HEK293 (cell line): ENCODE data around the gene VAT1.

ENCODE experiments used
- BCL11A ChIP-seq: fragments of 450-650 bp; formaldehyde crosslinking; IDR thresholded peaks from 2 replicates; pipeline ENCODE4 v1.5.1; 2016; ENCODE audit warnings: low read depth, missing biosample characterization, missing genetic modification characterization
- GLI2 ChIP-seq: fragments of 450-650 bp; formaldehyde crosslinking; IDR thresholded peaks from 2 replicates; pipeline ENCODE4; 2017; ENCODE audit warnings: missing biosample characterization, missing genetic modification characterization, low read depth, borderline replicate concordance
- KLF10 ChIP-seq: fragments of 450-650 bp; IDR thresholded peaks from 2 replicates; pipeline ENCODE4 v1.5.1; 2018; ENCODE audit warnings: missing biosample characterization, mild to moderate bottlenecking, missing genetic modification characterization
- KLF8 ChIP-seq: fragments of 450-650 bp; formaldehyde crosslinking; IDR thresholded peaks from 2 replicates; pipeline ENCODE4 v1.5.1; 2016; ENCODE audit warnings: missing biosample characterization, missing genetic modification characterization
- YY2 ChIP-seq: fragments of 450-650 bp; formaldehyde crosslinking; IDR thresholded peaks from 2 replicates; pipeline ENCODE4 v1.5.1; 2016; ENCODE audit warnings: missing biosample characterization, missing genetic modification characterization
- ZBTB7A ChIP-seq: fragments of 450-650 bp; formaldehyde crosslinking; IDR thresholded peaks from 2 replicates; pipeline ENCODE4 v1.5.1; 2016; ENCODE audit warnings: low read depth, missing biosample characterization, missing genetic modification characterization
- ZBTB8A ChIP-seq: fragments of 450-650 bp; formaldehyde crosslinking; IDR thresholded peaks from 2 replicates; pipeline ENCODE4 v1.5.1; 2016; ENCODE audit warnings: missing biosample characterization, missing genetic modification characterization
- ZEB2 ChIP-seq: fragments of 450-650 bp; formaldehyde crosslinking; IDR thresholded peaks from 2 replicates; pipeline ENCODE4 v1.5.1; 2016; ENCODE audit warnings: missing biosample characterization, missing genetic modification characterization
- ZNF112 ChIP-seq: fragments of 450-650 bp; formaldehyde crosslinking; IDR thresholded peaks from 2 replicates; pipeline ENCODE4 v1.5.0; 2017; ENCODE audit warnings: missing biosample characterization, missing genetic modification characterization
- ZNF138 ChIP-seq: fragments of 450-650 bp; formaldehyde crosslinking; IDR thresholded peaks from 2 replicates; pipeline ENCODE4 v1.5.1; 2016; ENCODE audit warnings: missing biosample characterization, missing genetic modification characterization, borderline replicate concordance
- ZNF175 ChIP-seq: fragments of 450-650 bp; formaldehyde crosslinking; IDR thresholded peaks from 2 replicates; pipeline ENCODE4 v1.5.1; 2016; ENCODE audit warnings: missing biosample characterization, missing genetic modification characterization
- ZNF211 ChIP-seq: fragments of 450-650 bp; formaldehyde crosslinking; IDR thresholded peaks from 2 replicates; pipeline ENCODE4 v1.5.1; 2016; ENCODE audit warnings: low read depth, missing biosample characterization, missing genetic modification characterization
- ZNF214 ChIP-seq: fragments of 450-650 bp; formaldehyde crosslinking; IDR thresholded peaks from 2 replicates; pipeline ENCODE4 v1.5.1; 2017; ENCODE audit warnings: missing biosample characterization, mild to moderate bottlenecking, missing genetic modification characterization, borderline replicate concordance
- ZNF26 ChIP-seq: fragments of 450-650 bp; formaldehyde crosslinking; IDR thresholded peaks from 2 replicates; pipeline ENCODE4 v1.5.1; 2016; ENCODE audit warnings: missing biosample characterization, missing genetic modification characterization
- ZNF350 ChIP-seq: fragments of 450-650 bp; formaldehyde crosslinking; IDR thresholded peaks from 2 replicates; pipeline ENCODE4 v1.5.0; 2017; ENCODE audit warnings: missing biosample characterization, mild to moderate bottlenecking, missing genetic modification characterization
- ZNF473 ChIP-seq: fragments of 450-650 bp; formaldehyde crosslinking; IDR thresholded peaks from 2 replicates; pipeline ENCODE4 v1.5.1; 2017; ENCODE audit warnings: missing biosample characterization, missing genetic modification characterization
- ZNF529 ChIP-seq: fragments of 450-650 bp; formaldehyde crosslinking; IDR thresholded peaks from 2 replicates; pipeline ENCODE4 v1.5.1; 2017; ENCODE audit warnings: missing genetic modification characterization, missing biosample characterization; ENCODE audit not compliant: insufficient replicate concordance
- ZNF544 ChIP-seq: fragments of 450-650 bp; formaldehyde crosslinking; IDR thresholded peaks from 2 replicates; pipeline ENCODE4 v1.5.0; 2017; ENCODE audit warnings: missing biosample characterization, missing genetic modification characterization
- ZNF600 ChIP-seq: fragments of 450-650 bp; formaldehyde crosslinking; IDR thresholded peaks from 2 replicates; pipeline ENCODE4 v1.5.1; 2016; ENCODE audit warnings: missing biosample characterization, missing genetic modification characterization
- ZNF623 ChIP-seq: fragments of 450-650 bp; formaldehyde crosslinking; IDR thresholded peaks from 2 replicates; pipeline ENCODE4 v1.5.1; 2016; ENCODE audit warnings: missing biosample characterization, missing genetic modification characterization
- ZNF624 ChIP-seq: fragments of 450-650 bp; formaldehyde crosslinking; IDR thresholded peaks from 2 replicates; pipeline ENCODE4 v1.5.1; 2017; ENCODE audit warnings: missing biosample characterization, missing genetic modification characterization
- ZNF645 ChIP-seq: fragments of 450-650 bp; formaldehyde crosslinking; IDR thresholded peaks from 2 replicates; pipeline ENCODE4; 2016; ENCODE audit warnings: missing biosample characterization, missing genetic modification characterization
- ZNF76 ChIP-seq: fragments of 450-650 bp; formaldehyde crosslinking; IDR thresholded peaks from 2 replicates; pipeline ENCODE4; 2016; ENCODE audit warnings: low read depth, missing biosample characterization, missing genetic modification characterization, borderline replicate concordance
- ZNF785 ChIP-seq: fragments of 450-650 bp; formaldehyde crosslinking; IDR thresholded peaks from 2 replicates; pipeline ENCODE4 v1.5.1; 2016; ENCODE audit warnings: missing biosample characterization, missing genetic modification characterization
- ZNF843 ChIP-seq: fragments of 450-650 bp; formaldehyde crosslinking; IDR thresholded peaks from 2 replicates; pipeline ENCODE4 v1.5.1; 2016; ENCODE audit warnings: missing biosample characterization, missing genetic modification characterization
- TF ChIP-seq, protein P1 (sequence below): fragments of 450-650 bp; formaldehyde crosslinking; IDR thresholded peaks from 2 replicates; pipeline ENCODE4 v1.5.1; 2016; ENCODE audit warnings: missing biosample characterization, missing genetic modification characterization, low read depth
- TF ChIP-seq, protein P2 (sequence below): fragments of 450-650 bp; formaldehyde crosslinking; IDR thresholded peaks from 2 replicates; pipeline ENCODE4 v1.5.1; 2016; ENCODE audit warnings: missing biosample characterization, missing genetic modification characterization
- TF ChIP-seq, protein P3 (sequence below): fragments of 450-650 bp; formaldehyde crosslinking; IDR thresholded peaks from 2 replicates; pipeline ENCODE4 v1.5.1; 2017; ENCODE audit warnings: missing biosample characterization, mild to moderate bottlenecking, missing genetic modification characterization, moderate library complexity
- TF ChIP-seq, protein P4 (sequence below): fragments of 450-650 bp; formaldehyde crosslinking; IDR thresholded peaks from 2 replicates; pipeline ENCODE4 v1.5.1; 2016; ENCODE audit warnings: missing biosample characterization, missing genetic modification characterization
- TF ChIP-seq, protein P5 (sequence below): fragments of 450-650 bp; formaldehyde crosslinking; IDR thresholded peaks from 2 replicates; pipeline ENCODE4 v1.5.1; 2017; ENCODE audit warnings: missing biosample characterization, missing genetic modification characterization

The VAT1 gene

DNA sequence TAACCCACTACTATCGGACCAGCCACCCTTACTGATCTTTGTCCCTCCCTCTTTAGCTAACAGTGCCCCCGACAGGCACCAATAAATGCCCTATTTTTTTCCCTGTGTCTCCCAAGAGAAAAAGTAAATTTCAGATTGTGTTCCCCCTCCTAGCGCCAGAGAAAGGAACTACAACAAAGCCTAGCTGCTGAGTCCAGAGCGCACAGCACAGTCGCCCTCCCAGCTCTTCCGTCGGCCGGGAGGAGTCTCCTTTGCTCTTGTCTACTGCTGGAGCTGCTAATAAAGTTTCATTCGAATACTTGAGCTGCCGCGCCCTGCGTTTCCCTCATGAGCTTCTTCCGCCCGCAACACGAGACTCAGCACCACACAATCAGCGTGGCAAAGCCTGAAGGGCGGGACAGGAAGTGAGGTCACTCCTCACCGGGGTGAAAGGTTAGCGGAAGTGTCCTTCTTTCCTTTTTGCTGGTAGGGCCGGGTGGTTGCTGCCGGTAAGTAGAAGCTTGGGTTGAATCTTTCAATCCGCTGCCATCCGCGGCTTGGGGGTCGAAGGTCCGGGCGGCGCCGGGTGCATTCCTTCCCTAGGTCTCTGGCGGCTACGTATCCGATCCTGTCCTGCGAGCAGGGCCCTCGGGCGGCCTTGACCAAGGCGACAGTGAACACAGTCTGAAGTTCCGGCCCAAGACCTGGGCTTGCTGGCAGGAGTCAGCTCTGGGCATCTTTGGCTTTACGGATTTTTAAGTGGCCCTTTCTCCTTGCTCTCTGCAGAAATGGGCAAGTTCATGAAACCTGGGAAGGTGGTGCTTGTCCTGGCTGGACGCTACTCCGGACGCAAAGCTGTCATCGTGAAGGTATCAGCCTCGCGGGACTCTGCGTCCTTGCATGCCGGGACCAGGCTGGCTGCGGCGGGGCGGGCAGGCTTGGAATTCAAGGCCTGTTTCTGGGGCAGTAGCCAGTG, 23.9 kb downstream of the VAT1 start, which contains the start of gene RPL27 (continued):
- TF ChIP-seq ZNF843 (tag by site-specific recombination) (peak; percentile 84), ZNF624 (tag by site-specific recombination) (no peak), KLF8 (tag by site-specific recombination) (peak; percentile 100), YY2 (tag by site-specific recombination) (peak; percentile 62; the same call in 1 of the 2 replicates), KLF10 (tag by site-specific recombination) (peak; percentile 95), ZNF529 (tag by site-specific recombination) (no peak), ZNF138 (tag by site-specific recombination) (no peak), ZNF26 (tag by site-specific recombination) (no peak), ZNF76 (tag by site-specific recombination) (peak; percentile 93), ZNF175 (tag by site-specific recombination) (no peak), ZNF211 (no peak), ZNF214 (tag by site-specific recombination) (no peak), ZNF473 (tag by site-specific recombination) (no peak), ZNF785 (tag by site-specific recombination) (no peak), BCL11A (tag by site-specific recombination) (peak; percentile 78), ZNF645 (tag by site-specific recombination) (peak; percentile 24; the same call in 1 of the 2 replicates), ZNF112 (no peak), ZNF623 (peak; percentile 35), ZEB2 (peak; percentile 96), ZNF544 (no peak), ZBTB7A (tag by site-specific recombination) (no peak), GLI2 (tag by site-specific recombination) (no peak), ZNF350 (tag by site-specific recombination) (no peak), ZNF600 (peak; percentile 96), ZBTB8A (tag by site-specific recombination) (peak; percentile 95)
- TF ChIP-seq, protein P1, sequence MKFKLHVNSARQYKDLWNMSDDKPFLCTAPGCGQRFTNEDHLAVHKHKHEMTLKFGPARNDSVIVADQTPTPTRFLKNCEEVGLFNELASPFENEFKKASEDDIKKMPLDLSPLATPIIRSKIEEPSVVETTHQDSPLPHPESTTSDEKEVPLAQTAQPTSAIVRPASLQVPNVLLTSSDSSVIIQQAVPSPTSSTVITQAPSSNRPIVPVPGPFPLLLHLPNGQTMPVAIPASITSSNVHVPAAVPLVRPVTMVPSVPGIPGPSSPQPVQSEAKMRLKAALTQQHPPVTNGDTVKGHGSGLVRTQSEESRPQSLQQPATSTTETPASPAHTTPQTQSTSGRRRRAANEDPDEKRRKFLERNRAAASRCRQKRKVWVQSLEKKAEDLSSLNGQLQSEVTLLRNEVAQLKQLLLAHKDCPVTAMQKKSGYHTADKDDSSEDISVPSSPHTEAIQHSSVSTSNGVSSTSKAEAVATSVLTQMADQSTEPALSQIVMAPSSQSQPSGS (tag by site-specific recombination) = peak; percentile 90
- TF ChIP-seq, protein P2, sequence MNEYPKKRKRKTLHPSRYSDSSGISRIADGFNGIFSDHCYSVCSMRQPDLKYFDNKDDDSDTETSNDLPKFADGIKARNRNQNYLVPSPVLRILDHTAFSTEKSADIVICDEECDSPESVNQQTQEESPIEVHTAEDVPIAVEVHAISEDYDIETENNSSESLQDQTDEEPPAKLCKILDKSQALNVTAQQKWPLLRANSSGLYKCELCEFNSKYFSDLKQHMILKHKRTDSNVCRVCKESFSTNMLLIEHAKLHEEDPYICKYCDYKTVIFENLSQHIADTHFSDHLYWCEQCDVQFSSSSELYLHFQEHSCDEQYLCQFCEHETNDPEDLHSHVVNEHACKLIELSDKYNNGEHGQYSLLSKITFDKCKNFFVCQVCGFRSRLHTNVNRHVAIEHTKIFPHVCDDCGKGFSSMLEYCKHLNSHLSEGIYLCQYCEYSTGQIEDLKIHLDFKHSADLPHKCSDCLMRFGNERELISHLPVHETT = peak; percentile 99
- TF ChIP-seq, protein P3, sequence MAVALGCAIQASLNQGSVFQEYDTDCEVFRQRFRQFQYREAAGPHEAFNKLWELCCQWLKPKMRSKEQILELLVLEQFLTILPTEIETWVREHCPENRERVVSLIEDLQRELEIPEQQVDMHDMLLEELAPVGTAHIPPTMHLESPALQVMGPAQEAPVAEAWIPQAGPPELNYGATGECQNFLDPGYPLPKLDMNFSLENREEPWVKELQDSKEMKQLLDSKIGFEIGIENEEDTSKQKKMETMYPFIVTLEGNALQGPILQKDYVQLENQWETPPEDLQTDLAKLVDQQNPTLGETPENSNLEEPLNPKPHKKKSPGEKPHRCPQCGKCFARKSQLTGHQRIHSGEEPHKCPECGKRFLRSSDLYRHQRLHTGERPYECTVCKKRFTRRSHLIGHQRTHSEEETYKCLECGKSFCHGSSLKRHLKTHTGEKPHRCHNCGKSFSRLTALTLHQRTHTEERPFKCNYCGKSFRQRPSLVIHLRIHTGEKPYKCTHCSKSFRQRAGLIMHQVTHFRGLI (tag by site-specific recombination) = peak; percentile 86
- TF ChIP-seq, protein P4, sequence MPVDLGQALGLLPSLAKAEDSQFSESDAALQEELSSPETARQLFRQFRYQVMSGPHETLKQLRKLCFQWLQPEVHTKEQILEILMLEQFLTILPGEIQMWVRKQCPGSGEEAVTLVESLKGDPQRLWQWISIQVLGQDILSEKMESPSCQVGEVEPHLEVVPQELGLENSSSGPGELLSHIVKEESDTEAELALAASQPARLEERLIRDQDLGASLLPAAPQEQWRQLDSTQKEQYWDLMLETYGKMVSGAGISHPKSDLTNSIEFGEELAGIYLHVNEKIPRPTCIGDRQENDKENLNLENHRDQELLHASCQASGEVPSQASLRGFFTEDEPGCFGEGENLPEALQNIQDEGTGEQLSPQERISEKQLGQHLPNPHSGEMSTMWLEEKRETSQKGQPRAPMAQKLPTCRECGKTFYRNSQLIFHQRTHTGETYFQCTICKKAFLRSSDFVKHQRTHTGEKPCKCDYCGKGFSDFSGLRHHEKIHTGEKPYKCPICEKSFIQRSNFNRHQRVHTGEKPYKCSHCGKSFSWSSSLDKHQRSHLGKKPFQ (tag by site-specific recombination) = no peak
- TF ChIP-seq, protein P5, sequence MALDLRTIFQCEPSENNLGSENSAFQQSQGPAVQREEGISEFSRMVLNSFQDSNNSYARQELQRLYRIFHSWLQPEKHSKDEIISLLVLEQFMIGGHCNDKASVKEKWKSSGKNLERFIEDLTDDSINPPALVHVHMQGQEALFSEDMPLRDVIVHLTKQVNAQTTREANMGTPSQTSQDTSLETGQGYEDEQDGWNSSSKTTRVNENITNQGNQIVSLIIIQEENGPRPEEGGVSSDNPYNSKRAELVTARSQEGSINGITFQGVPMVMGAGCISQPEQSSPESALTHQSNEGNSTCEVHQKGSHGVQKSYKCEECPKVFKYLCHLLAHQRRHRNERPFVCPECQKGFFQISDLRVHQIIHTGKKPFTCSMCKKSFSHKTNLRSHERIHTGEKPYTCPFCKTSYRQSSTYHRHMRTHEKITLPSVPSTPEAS (tag by site-specific recombination) = peak; percentile 36; the same call in 1 of the 2 replicates
